HepG2 (cell line): ENCODE results near the gene EIF4G1. TPM values are rescaled to one million over a fixed set of nuclear protein-coding genes. Genes with fewer than 3 reads are reported as not detected.

ENCODE experiments used
- BCL6 ChIP-seq: IDR thresholded peaks from 2 replicates; pipeline ENCODE4 v1.6.1; 2016; ENCODE audit warnings: missing genetic modification reagents, missing compliant biosample characterization
- CEBPG ChIP-seq: IDR thresholded peaks from 2 replicates; pipeline ENCODE4 v1.6.1; 2016
- DMAP1 ChIP-seq: IDR thresholded peaks from 2 replicates; pipeline ENCODE4 v1.6.1; 2016
- DNMT3B ChIP-seq: conservative IDR thresholded peaks from 2 replicates; pipeline ENCODE4 v1.6.1; 2016; ENCODE audit warnings: missing biosample characterization, control low read depth
- EEA1 ChIP-seq: sonication (generic); formaldehyde crosslinking; IDR thresholded peaks from 2 replicates; pipeline ENCODE4 v1.5.1; 2020; ENCODE audit warnings: mild to moderate bottlenecking, missing genetic modification reagents, borderline replicate concordance
- FOXK2 ChIP-seq: fragments of 450-650 bp; IDR thresholded peaks from 2 replicates; pipeline ENCODE4 v1.6.1; 2016
- GFI1 ChIP-seq: sonication (generic); formaldehyde crosslinking; IDR thresholded peaks from 2 replicates; pipeline ENCODE4 v1.5.0; 2020; ENCODE audit warnings: missing genetic modification reagents, mild to moderate bottlenecking, borderline replicate concordance
- MYPOP ChIP-seq: sonication (generic); formaldehyde crosslinking; IDR thresholded peaks from 2 replicates; pipeline ENCODE4 v1.8.1; 2023; ENCODE audit warnings: mild to moderate bottlenecking, moderate library complexity, missing genetic modification reagents
- NAIF1 ChIP-seq: sonication (generic); formaldehyde crosslinking; IDR thresholded peaks from 2 replicates; pipeline ENCODE4 v1.5.0; 2020; ENCODE audit warnings: mild to moderate bottlenecking, missing genetic modification reagents, borderline replicate concordance
- RBFOX2 ChIP-seq: fragments of 200-400 bp; formaldehyde crosslinking; IDR thresholded peaks from 2 replicates; pipeline ENCODE4 v1.6.1; 2017; ENCODE audit warnings: low read depth, mild to moderate bottlenecking, low read length
- RXRA ChIP-seq: sonication (generic); formaldehyde crosslinking; IDR thresholded peaks from 2 replicates; pipeline ENCODE4 v1.5.1; 2020; ENCODE audit warnings: missing genetic modification reagents
- ZBTB37 ChIP-seq: sonication (generic); formaldehyde crosslinking; IDR thresholded peaks from 2 replicates; pipeline ENCODE4 v1.4.0; 2020; ENCODE audit warnings: mild to moderate bottlenecking, missing genetic modification reagents
- ZNF484 ChIP-seq: sonication (generic); formaldehyde crosslinking; IDR thresholded peaks from 2 replicates; pipeline ENCODE4 v1.5.1; 2020; ENCODE audit warnings: mild to moderate bottlenecking, low read depth, missing genetic modification reagents, borderline replicate concordance
- ZNF503 ChIP-seq: sonication (generic); formaldehyde crosslinking; IDR thresholded peaks from 2 replicates; pipeline ENCODE4 v1.4.0; 2020; ENCODE audit warnings: missing genetic modification reagents
- ZNF589 ChIP-seq: sonication (generic); formaldehyde crosslinking; conservative IDR thresholded peaks from 2 replicates; pipeline ENCODE4 v1.8.0; 2022; ENCODE audit warnings: mild to moderate bottlenecking, moderate library complexity, missing genetic modification reagents
- ZNF670 ChIP-seq: sonication (generic); formaldehyde crosslinking; IDR thresholded peaks from 2 replicates; pipeline ENCODE4 v1.8.0; 2022; ENCODE audit warnings: mild to moderate bottlenecking, missing genetic modification reagents, borderline replicate concordance
- ZNF687 ChIP-seq: sonication (generic); formaldehyde crosslinking; IDR thresholded peaks from 2 replicates; pipeline ENCODE4 v1.5.1; 2020; ENCODE audit warnings: mild to moderate bottlenecking, missing genetic modification reagents, moderate library complexity
- ZNF816 ChIP-seq: sonication (generic); formaldehyde crosslinking; IDR thresholded peaks from 2 replicates; pipeline ENCODE4 v1.8.0; 2022; ENCODE audit warnings: missing genetic modification reagents, mild to moderate bottlenecking, borderline replicate concordance
- ZNF879 ChIP-seq: sonication (generic); formaldehyde crosslinking; IDR thresholded peaks from 2 replicates; pipeline ENCODE4 v1.8.1; 2023; ENCODE audit warnings: missing genetic modification reagents
- ZSCAN12 ChIP-seq: sonication (generic); formaldehyde crosslinking; IDR thresholded peaks from 2 replicates; pipeline ENCODE4 v1.9.0; 2021; ENCODE audit warnings: mild to moderate bottlenecking, missing genetic modification reagents
- polyA plus RNA-seq, 8 experiments: library from polyadenylated mRNA; depleted of rRNA in 3 of 8; stranded (reverse) in 7 of 8; unstranded in 1 of 8; fragments of >200 nt; fragmentation: Illumina TruSeq in 4 of 8; extraction: Trizol in 4 of 8; gene quantifications; 2 replicates each; pipeline versions ENCODE4 v1.2.1 to v1.2.3, GENCODE V29; 2011 to 2016; ENCODE audit warnings: low read depth in 4 of 8, missing spikeins in 1 of 8, mixed read lengths in 1 of 8; ENCODE audit not compliant: insufficient read depth in 1 of 8
- total RNA-seq, 5 experiments: library from RNA; depleted of rRNA; stranded (reverse); fragments of >200 nt; fragmentation: Illumina TruSeq; extraction: Trizol; gene quantifications; 2 replicates each; pipeline ENCODE4 v1.2.3, GENCODE V29; 2016; ENCODE audit warnings: low read depth in 1 of 5

The EIF4G1 gene
- total and polyA plus RNA-seq, 2 of the 13 experiments (the other 11 are each of a cell fraction or from before 2014, with no cell fraction given): 208 to 213 TPM

GRCh38 chr3:184362668-184363546 is 48.5 kb downstream of the EIF4G1 start (continued):
- TF ChIP-seq ZNF503 (CRISPR knock-in tag) (0 out of 2 replicates have a peak, but pooled peaks have one; percentile 34), ZNF670 (CRISPR knock-in tag) (peak; percentile 96), ZSCAN12 (no peak), ZBTB37 (CRISPR knock-in tag) (0 out of 2 replicates have a peak, but pooled peaks have one; percentile 53), DNMT3B (CRISPR knock-in tag) (peak; percentile 91; the same call in 1 of the 2 replicates), ZNF589 (CRISPR knock-in tag) (no peak), RXRA (CRISPR knock-in tag) (peak; percentile 92), DMAP1 (CRISPR knock-in tag) (peak; percentile 94), ZNF687 (peak; percentile 98), ZNF484 (CRISPR knock-in tag) (no peak), CEBPG (peak; percentile 27; the same call in 1 of the 2 replicates), RBFOX2 (peak; percentile 95), BCL6 (peak; percentile 47; the same call in 1 of the 2 replicates), FOXK2 (peak; percentile 9; the same call in 1 of the 2 replicates), EEA1 (CRISPR knock-in tag) (peak; percentile 16; the same call in 1 of the 2 replicates), NAIF1 (CRISPR knock-in tag) (peak; percentile 74), GFI1 (CRISPR knock-in tag) (peak; percentile 52; the same call in 1 of the 2 replicates), MYPOP (CRISPR knock-in tag) (peak; percentile 86), ZNF816 (CRISPR knock-in tag) (peak; percentile 95), ZNF879 (CRISPR knock-in tag) (no peak)
